Limb (tissue), 2 donors: ENCODE data around the gene DNAJB6.

Source experiments
- DNase-seq, 2 donors: peaks; one replicate each; pipeline ENCODE4 v3.0.0-alpha.2; 2016; ENCODE audit errors: extremely low spot score in 2 of 2

DNAJB6 gene

GRCh38 chr7:157366722-157367121, 29.9 kb downstream of the DNAJB6 start:
- DNase-seq = no peak

GRCh38 chr7:157368955-157369354, 32.2 kb downstream of the DNAJB6 start:
- no peak for DNase-seq

GRCh38 chr7:157370742-157371141, 33.9 kb downstream of the DNAJB6 start:
- DNase-seq = no peak

- DNase-seq = no peak
These were observed 34.5 kb downstream of the DNAJB6 start for GRCh38 chr7:157371296-157371695.

DNA sequence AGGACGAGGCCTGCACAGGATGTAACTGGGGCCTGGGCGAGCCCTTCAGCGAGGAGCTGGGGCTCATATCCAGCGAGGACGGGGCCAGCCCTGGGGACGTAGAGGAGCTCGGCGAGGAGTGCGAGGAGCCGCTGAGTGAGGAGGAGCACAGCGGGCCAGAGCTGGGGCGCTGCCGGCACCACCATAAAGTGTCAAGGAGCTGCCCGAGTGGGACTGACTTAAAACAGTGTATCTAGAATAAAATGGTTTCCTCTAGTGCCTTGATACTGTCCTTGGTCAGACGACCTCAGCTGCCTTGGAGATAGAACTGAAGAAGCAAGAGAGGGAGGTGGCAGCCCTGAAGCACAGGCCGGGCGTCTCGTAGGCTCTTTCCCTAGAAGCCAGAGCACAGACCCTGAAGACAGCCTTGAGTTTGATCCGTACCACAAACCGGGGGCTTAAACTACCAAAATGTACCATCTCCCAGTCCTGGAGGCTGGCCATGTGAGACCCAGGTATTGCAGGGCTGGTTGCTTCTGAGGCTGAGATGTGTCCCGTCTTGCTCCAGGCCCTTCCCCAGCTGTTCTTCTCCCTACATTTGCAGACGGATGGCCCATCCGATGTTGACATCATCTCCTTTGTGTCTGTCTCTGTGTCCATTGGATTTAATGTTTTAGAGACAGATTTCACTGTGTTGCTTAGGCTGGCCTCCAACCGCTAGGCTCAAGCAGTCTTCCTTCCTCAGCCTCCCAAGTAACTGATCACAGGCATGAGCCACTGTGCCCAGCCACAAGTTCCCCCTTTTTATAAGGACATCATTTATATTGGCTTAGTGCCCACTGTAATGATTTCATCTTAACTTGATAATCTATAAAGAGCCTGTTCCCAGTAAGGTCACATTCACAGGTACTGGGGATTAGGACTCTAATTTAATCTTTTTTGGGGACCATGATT, 35.8 kb downstream of the DNAJB6 start:
- no peak for DNase-seq

GRCh38 chr7:157373493-157373892, 36.7 kb downstream of the DNAJB6 start:
- DNase-seq = no peak

GRCh38 chr7:157375410-157375809, 38.6 kb downstream of the DNAJB6 start:
- no peak for DNase-seq

- DNase-seq = no peak
These were observed 40.8 kb downstream of the DNAJB6 start for GRCh38 chr7:157377436-157378124.

GRCh38 chr7:157378390-157378789, 41.6 kb downstream of the DNAJB6 start:
- no peak for DNase-seq

DNA sequence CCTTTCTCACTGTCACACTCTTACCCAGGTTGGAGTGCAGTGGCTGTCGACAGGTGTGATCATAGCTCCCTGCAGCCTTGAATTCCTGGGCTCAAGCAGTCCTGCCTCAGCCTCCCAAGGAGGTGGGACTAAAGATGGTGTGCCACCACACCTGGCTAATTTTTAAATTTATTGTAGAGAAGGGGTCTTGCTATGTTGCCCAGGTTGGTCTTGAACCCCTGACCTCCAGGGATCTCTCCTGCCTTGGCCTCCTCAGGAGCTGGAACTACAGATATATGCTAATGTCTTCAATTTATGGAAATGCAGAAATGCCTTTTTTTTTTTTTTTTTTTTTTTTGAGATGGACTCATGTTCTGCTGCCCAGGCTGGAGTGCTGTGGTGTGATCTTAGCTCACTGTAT, 42.7 kb downstream of the DNAJB6 start:
- DNase-seq = no peak

- DNase-seq = no peak
These were observed 43.6 kb downstream of the DNAJB6 start for GRCh38 chr7:157380416-157380815.

DNA sequence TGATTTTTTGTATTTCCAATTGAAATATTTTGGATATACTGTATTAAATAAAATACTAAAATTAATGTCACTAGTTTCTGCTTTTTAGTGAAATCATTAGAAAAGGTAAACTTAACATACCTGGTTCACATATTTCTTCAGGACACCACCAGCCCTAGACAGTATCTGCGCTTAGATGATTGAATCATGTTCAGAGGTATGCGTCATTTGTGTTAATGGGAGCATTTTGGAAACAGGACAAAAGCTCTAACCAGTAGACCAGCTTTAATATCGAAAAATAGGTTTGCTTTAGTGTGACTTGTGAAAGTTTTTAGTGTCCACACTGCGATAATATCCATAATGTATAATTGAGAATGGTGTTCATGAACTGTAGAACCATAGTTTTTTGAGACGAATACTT, 47.1 kb downstream of the DNAJB6 start:
- DNase-seq = no peak

GRCh38 chr7:157384301-157384700, 47.5 kb downstream of the DNAJB6 start:
- no peak for DNase-seq

GRCh38 chr7:157386979-157387800, 50.4 kb downstream of the DNAJB6 start:
- DNase-seq = peak; percentile 68 to 73

- DNase-seq = no peak
These were observed 51.5 kb downstream of the DNAJB6 start for GRCh38 chr7:157388301-157388700.

- DNase-seq = no peak
These were observed 53.3 kb downstream of the DNAJB6 start for GRCh38 chr7:157389951-157390730.

DNA sequence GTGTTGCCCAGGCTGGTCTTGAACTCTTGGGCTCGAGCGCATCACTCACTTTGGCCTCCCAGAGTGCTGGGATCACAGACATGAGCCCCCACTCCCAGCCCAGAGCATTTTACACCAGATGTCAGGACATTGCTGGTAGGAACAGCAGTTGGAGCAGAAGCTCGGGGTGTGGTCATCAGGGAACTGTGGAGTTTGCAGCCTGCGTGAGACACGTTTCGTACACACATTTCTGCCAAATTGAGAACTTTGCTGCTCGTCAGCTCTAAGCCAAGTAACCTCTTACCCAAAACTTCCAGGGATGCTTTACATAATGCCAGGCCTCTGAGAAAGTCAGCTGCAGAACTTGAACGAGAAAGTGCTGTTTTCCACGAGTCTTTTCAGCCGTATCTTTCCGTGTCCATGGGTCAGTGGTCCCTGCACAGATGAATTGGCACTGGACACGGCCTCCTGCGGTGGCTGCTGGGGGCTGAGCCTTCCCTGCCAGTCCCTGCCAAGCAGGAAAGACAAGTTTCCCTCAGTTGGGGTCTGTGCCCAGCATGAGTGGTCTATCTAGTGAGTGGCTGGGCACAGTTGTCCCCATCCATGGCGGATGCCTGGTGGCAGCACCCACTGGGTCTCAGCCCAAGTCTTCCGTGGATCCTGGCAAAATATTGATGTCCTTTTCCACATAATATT, 54.4 kb downstream of the DNAJB6 start:
- DNase-seq = no peak

- DNase-seq = no peak
These were observed 55.6 kb downstream of the DNAJB6 start for GRCh38 chr7:157392256-157393037.
